Heart right ventricle (tissue), 16 donors: ENCODE results near the gene HIVEP2. TPM values are rescaled to one million over a fixed set of nuclear protein-coding genes. Genes with fewer than 3 reads are reported as not detected.
A peak's percentile ranks its signal among the peaks of the same experiment; 100 is the strongest.

Experiments
- ATAC-seq, 8 donors: fragments of 200-7000 bp; cut with Tn5 transposase; one replicate each; pipeline ENCODE4 v1.9.1; 2020; ENCODE audit warnings: mild to moderate bottlenecking in 8 of 8, moderate library complexity in 8 of 8, moderate number of reproducible peaks in 1 of 8
- DNase-seq, 2 donors: peaks; one replicate each; pipeline ENCODE4 v3.0.0-alpha.2; 2020
- H3K27ac ChIP-seq, 10 donors: fragments of 200-600 bp; sonication (generic) in 2 of 10; one replicate each; pipeline versions ENCODE4 v1.5.0 to v1.8.0; 2020 to 2022; ENCODE audit warnings: mild to moderate bottlenecking in 3 of 10
- H3K27me3 ChIP-seq, 7 donors: fragments of 200-600 bp; one replicate each; pipeline ENCODE4 v1.8.0; 2021 to 2022; ENCODE audit warnings: mild to moderate bottlenecking in 2 of 7
- H3K36me3 ChIP-seq, 9 donors: fragments of 200-600 bp; sonication (generic) in 1 of 9; one replicate each; pipeline versions ENCODE4 v1.5.0 to v1.8.0; 2020 to 2022; ENCODE audit warnings: mild to moderate bottlenecking in 2 of 9
- H3K4me1 ChIP-seq, 9 donors: fragments of 200-600 bp; sonication (generic) in 1 of 9; one replicate each; pipeline versions ENCODE4 v1.5.0 to v1.8.0; 2020 to 2022; ENCODE audit warnings: mild to moderate bottlenecking in 4 of 9
- H3K4me3 ChIP-seq, 10 donors: fragments of 200-600 bp; sonication (generic) in 2 of 10; one replicate each; pipeline versions ENCODE4 v1.5.0 to v1.8.0; 2020 to 2022; ENCODE audit warnings: mild to moderate bottlenecking in 7 of 10, moderate library complexity in 2 of 10
- H3K9me3 ChIP-seq, 11 donors: fragments of 200-600 bp in 10 of 11; sonication (generic) in 2 of 11; one replicate each; pipeline versions ENCODE4 v1.5.0 to v1.8.0; 2013 to 2022; ENCODE audit warnings: mild to moderate bottlenecking in 2 of 11, control low read depth in 1 of 11, moderate library complexity in 1 of 11
- CTCF ChIP-seq, 9 donors: fragments of 200-600 bp; sonication (generic) in 2 of 9; IDR thresholded peaks; one replicate each; pipeline versions ENCODE4 v1.5.0 to v1.8.0; 2021 to 2022; ENCODE audit warnings: antibody characterized with exemption in 9 of 9, mild to moderate bottlenecking in 5 of 9, moderate library complexity in 1 of 9
- WGBS, 2 donors: extraction: QIAGEN DNeasy Blood & Tissue Kit; methylation state at CpG; one replicate each; pipeline ENCODE4 v1.1.7; 2013; ENCODE audit warnings: inconsistent platforms in 1 of 2; 5-methylcytosine and 5-hydroxymethylcytosine counted together
- intact Hi-C, 10 donors: fragments of 100-400 bp; cut with DNase I; formaldehyde crosslinking; loops; one replicate each; pipeline versions ENCODE4 v1.11.1 to v1.14.2; 2022
- polyA plus RNA-seq, 2 donors: library from polyadenylated mRNA; stranded (reverse); fragments of 200-250 nt; gene quantifications; one replicate each; pipeline ENCODE4 v1.2.3, GENCODE V29; 2013
- total RNA-seq, 10 donors: library from RNA; stranded (reverse); fragmentation: NEBNext Ultra II Directional in 3 of 10; extraction: Animal tissue kit (Norgen Biotek cat#: 25700) in 3 of 10; gene quantifications; one replicate each; pipeline versions ENCODE4 v1.2.1 to v1.2.4, GENCODE V29; 2021 to 2023
- donor health status: Arrhythmogenic right ventricular cardiomyopathy.
- donor health status: ischemic (EF 13 %, LVEDD 7.1; RV severe dilation, severe dysfunction).
- donor health status: healthy with polysubstance abuse.
- donor health status: DM: no; HTN: yes; CAD: no.
- donor health status: DM: no; HTN: no; CAD: no.
- donor health status: ischemic (EF 25% LVEDD 6.9; RV normal size, moderate dysfunction).
- donor health status: ischemic (EF 25% LVEDD 5.7; RV mildly dilated, moderate dysfunction).
- donor health status: healthy.
- donor health status: DM: yes; HTN: yes; CAD: no.
- donor health status: Ischemic cardiomyopathy.
- donor health status: ischemic (EF 35%, LVEDD 5.7; RV mildly dilated, moderate dysfunction).
- donor health status: nonischemic (EF 11% LVEDD 7.7; RV severe dilation, severe dysfunction).
- donor health status: DM: yes; HTN: yes; CAD: no.
- donor health status: PGD.
- donor health status: ischemic (EF 29% LVEDD 5.4; RV normal size, mild dysfunction).
- donor health status: nonischemic (EF 23%, LVEDD 6.1; RV moderate dilation, normal function).

The HIVEP2 gene
- total and polyA plus RNA-seq, 12 donors = 2.1 to 31.6 (median 21.2) TPM

GRCh38 chr6:142805042-142805441, 139.9 kb downstream of the HIVEP2 start:
- Histone ChIP-seq H3K4me1 (peaks cover 0 to 20% (median 8%) of the 10 kb centered on the region in 9 donors), H3K27ac (no peak overlapping the region)
- intact Hi-C loops = no loop called here

DNA sequence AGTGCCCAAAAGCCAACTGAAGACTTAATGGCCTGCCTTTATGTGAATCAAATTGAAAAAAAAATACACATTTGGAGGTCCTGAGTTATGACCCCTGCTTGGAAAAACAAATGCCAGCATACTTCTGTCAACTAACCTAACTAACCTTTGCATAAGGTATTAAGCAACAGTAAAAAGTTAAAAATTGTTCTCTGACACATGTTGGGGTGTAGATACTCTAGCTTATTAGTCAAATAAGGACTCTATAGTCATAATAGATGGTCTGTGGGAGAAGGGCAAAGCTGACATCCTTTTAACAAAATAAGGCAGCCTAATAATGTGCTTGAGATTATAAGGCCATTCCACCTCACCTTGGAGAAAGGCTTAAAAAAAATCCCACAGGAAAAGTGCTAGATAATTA, 140.5 kb downstream of the HIVEP2 start:
- no peak for ATAC-seq
- intact Hi-C loops = no loop called here
- no peaks in the 10 kb centered on the region for H3K27me3 ChIP-seq
- H3K9me3 ChIP-seq = no peaks in the 10 kb centered on the region
- no peaks in the 10 kb centered on the region for H3K36me3 ChIP-seq
- peaks cover 0 to 23% (median 8%) of the 10 kb centered on the region in 9 donors for H3K4me1 ChIP-seq
- H3K4me3 ChIP-seq = no peak overlapping the region
- DNase-seq = no peak
- H3K27ac ChIP-seq = no peak overlapping the region
- TF ChIP-seq CTCF (IDR thresholded peaks at IDR 0.05) = no peak

More at GRCh38 chr6:142805042-142805441, 139.9 kb downstream of the HIVEP2 start:
- Histone ChIP-seq H3K27me3 (no peaks in the 10 kb centered on the region), H3K4me3 (no peak overlapping the region), H3K36me3 (no peaks in the 10 kb centered on the region), H3K9me3 (no peaks in the 10 kb centered on the region)
- WGBS, 2 donors = 96 to 97% methylated on average over 1 of the region's 1 CpG
- ATAC-seq (peak in 2 of 8 donors; percentile 14 to 67), DNase-seq (no peak)
- TF ChIP-seq CTCF (IDR thresholded peaks at IDR 0.05) = no peak

DNA sequence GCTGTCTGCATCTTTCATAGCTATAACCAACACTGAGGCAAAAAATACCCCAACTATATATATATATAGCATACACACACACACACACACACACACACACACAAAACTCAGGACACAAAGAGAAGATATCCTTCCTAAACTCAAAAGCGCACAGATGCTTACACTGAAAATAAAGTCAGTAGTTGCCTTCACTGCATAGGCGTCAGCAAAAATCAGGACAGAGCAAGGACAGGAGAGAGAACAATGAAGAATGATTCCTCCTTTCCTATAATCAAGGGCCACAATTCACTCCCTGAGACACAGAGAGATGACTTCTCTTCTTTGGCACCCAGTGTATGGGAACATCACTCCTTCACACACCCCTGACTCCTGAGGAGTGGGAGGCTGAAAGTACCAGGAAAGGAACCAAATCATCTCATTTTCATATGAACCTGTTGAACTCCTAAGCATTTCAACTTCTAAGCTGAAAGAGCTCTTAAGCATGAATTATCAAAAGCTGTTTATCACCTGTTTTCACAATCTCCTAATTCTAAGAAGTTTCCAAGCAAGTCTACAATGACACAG, 141.4 kb downstream of the HIVEP2 start:
- no peak for DNase-seq
- Histone ChIP-seq H3K27ac (no peak overlapping the region), H3K27me3 (no peaks in the 10 kb centered on the region), H3K9me3 (no peaks in the 10 kb centered on the region), H3K4me1 (peaks cover 0 to 29% (median 8%) of the 10 kb centered on the region in 9 donors), H3K4me3 (no peak overlapping the region), H3K36me3 (no peaks in the 10 kb centered on the region)
- ATAC-seq = no peak
- no peak for TF ChIP-seq CTCF (IDR thresholded peaks at IDR 0.05)
- WGBS, 2 donors = 93 to 97% methylated on average over 2 of the region's 2 CpGs
- intact Hi-C loops = no loop called here

DNA sequence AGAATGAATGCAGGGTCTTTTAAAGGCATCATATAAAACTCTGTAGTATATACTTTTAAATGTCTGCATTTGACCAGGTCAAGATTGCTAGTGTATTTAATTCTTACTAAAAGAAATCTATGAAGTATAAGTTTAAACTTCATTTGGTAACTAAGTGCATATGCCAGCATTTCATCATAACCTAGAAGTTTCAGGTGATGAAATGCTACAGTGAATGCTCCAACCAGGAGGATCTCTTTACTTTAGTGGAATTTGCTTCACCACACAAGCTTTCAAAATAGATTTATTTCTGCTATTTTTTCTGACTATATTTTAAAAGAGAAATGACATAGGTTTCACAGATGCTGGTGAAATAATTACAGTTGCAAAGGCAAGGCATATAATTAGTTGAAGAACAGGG, 141.9 kb downstream of the HIVEP2 start:
- Histone ChIP-seq H3K9me3 (no peaks in the 10 kb centered on the region), H3K4me1 (peaks cover 0 to 29% (median 8%) of the 10 kb centered on the region in 9 donors), H3K36me3 (no peaks in the 10 kb centered on the region), H3K27me3 (no peaks in the 10 kb centered on the region), H3K4me3 (no peak overlapping the region), H3K27ac (no peak overlapping the region)
- no peak for DNase-seq
- intact Hi-C loops = no loop called here
- no peak for TF ChIP-seq CTCF (IDR thresholded peaks at IDR 0.05)
- no peak for ATAC-seq
